Endodermal cell (in vitro differentiated cells): Measurements from ENCODE around the gene RFC5. TPM values are rescaled to one million over a fixed set of nuclear protein-coding genes. Genes with fewer than 3 reads are reported as not detected.

Experiments used
- DNase-seq: peaks from one replicate; pipeline ENCODE4 v3.0.0-alpha.2; 2017
- H3K27ac ChIP-seq: 2 replicates; pipeline ENCODE4 v1.5.1; 2013; ENCODE audit warnings: mild to moderate bottlenecking, low read depth, low read length, moderate library complexity
- H3K27me3 ChIP-seq: 2 replicates; pipeline ENCODE4 v1.6.1; 2013; ENCODE audit warnings: mild to moderate bottlenecking, low read length, moderate library complexity; ENCODE audit not compliant: insufficient read depth, control insufficient read depth, poor library complexity, severe bottlenecking
- H3K36me3 ChIP-seq: 2 replicates; pipeline ENCODE4 v1.7.0; 2013; ENCODE audit warnings: mild to moderate bottlenecking, low read length, moderate library complexity; ENCODE audit not compliant: control insufficient read depth, insufficient read depth
- H3K4me1 ChIP-seq: one replicate; pipeline ENCODE4 v1.7.0; 2013; ENCODE audit warnings: low read length; ENCODE audit not compliant: control insufficient read depth, insufficient read depth
- H3K4me3 ChIP-seq: 2 replicates; pipeline ENCODE4 v1.5.1; 2013; ENCODE audit warnings: mild to moderate bottlenecking, low read length, moderate library complexity
- H3K9ac ChIP-seq: 2 replicates; pipeline ENCODE4 v1.6.1; 2013; ENCODE audit warnings: mild to moderate bottlenecking, low read length, moderate library complexity; ENCODE audit not compliant: poor library complexity, severe bottlenecking; ENCODE audit errors: extremely low read depth
- H3K9me3 ChIP-seq: 2 replicates; pipeline ENCODE4 v1.6.1; 2013; ENCODE audit warnings: mild to moderate bottlenecking, low read length, moderate library complexity; ENCODE audit not compliant: control insufficient read depth
- H3K27ac Mint-ChIP-seq: 2 replicates; pipeline ENCODE4 v1.8.0; 2020; ENCODE audit warnings: mixed read lengths
- H3K27me3 Mint-ChIP-seq: 2 replicates; pipeline ENCODE4 v1.8.0; 2021; ENCODE audit warnings: mild to moderate bottlenecking, mixed read lengths; ENCODE audit not compliant: insufficient read depth
- H3K36me3 Mint-ChIP-seq: 2 replicates; pipeline ENCODE4 v1.8.0; 2020; ENCODE audit warnings: low read depth, mixed read lengths
- H3K4me1 Mint-ChIP-seq: 2 replicates; pipeline ENCODE4 v1.8.0; 2020; ENCODE audit warnings: mixed read lengths
- H3K4me3 Mint-ChIP-seq: 2 replicates; pipeline ENCODE4 v1.8.0; 2020; ENCODE audit warnings: mild to moderate bottlenecking, moderate library complexity, mixed read lengths
- H3K9me3 Mint-ChIP-seq: 2 replicates; pipeline ENCODE4 v1.8.0; 2020; ENCODE audit warnings: mild to moderate bottlenecking, mixed read lengths
- WGBS, 2 experiments: methylation state at CpG; one replicate each; pipeline versions ENCODE4 v1.1.5 to v1.1.7; 2013; ENCODE audit warnings: missing lambda C conversion rate in 2 of 2, mixed read lengths in 1 of 2; ENCODE audit not compliant: insufficient coverage in 1 of 2, insufficient read length in 1 of 2; 5-methylcytosine and 5-hydroxymethylcytosine counted together
- total RNA-seq, 2 donors: library from RNA; stranded (reverse); fragmentation: NEBNext Ultra II Directional in 1 of 2; extraction: Animal tissue kit (Norgen Biotek cat#: 25700) in 1 of 2; gene quantifications; 2 replicates in 1 of 2; 3 replicates in 1 of 2; pipeline ENCODE4 v1.2.1, GENCODE V29; 2021
- TF ChIP-seq, protein P1 (sequence below): fragments of 200-600 bp; sonication (generic); conservative IDR thresholded peaks from 2 replicates; pipeline ENCODE4 v1.5.0; 2021; ENCODE audit warnings: antibody characterized with exemption, mild to moderate bottlenecking

RFC5 gene
- total RNA-seq, 2 donors from 2014 or later: 32.2 to 46.2 TPM

DNA sequence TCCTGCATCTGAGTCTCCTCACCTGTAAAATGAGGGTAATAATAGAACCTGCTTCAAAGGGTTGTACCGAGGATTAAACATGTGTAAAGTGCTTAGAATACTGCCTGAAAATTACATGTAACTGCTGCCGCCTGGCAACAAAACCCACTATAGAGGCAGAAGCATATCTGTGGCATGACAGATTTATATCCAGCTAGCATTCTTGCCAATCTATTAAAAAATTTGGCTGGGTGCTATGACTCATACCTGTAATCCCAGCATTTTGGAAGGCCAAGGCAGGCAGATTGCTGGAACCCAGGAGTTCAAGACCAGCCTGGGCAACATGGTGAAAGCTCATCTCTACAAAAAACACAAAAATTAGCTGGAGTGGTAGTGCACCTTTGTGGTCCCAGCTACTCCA is 31.3 kb upstream of the RFC5 start:
- no peaks in the 10 kb centered on the region for H3K9me3 ChIP-seq
- no peaks in the 10 kb centered on the region for H3K4me1 ChIP-seq
- H3K27ac Mint-ChIP-seq: no peak overlapping the region
- TF ChIP-seq, protein P1, sequence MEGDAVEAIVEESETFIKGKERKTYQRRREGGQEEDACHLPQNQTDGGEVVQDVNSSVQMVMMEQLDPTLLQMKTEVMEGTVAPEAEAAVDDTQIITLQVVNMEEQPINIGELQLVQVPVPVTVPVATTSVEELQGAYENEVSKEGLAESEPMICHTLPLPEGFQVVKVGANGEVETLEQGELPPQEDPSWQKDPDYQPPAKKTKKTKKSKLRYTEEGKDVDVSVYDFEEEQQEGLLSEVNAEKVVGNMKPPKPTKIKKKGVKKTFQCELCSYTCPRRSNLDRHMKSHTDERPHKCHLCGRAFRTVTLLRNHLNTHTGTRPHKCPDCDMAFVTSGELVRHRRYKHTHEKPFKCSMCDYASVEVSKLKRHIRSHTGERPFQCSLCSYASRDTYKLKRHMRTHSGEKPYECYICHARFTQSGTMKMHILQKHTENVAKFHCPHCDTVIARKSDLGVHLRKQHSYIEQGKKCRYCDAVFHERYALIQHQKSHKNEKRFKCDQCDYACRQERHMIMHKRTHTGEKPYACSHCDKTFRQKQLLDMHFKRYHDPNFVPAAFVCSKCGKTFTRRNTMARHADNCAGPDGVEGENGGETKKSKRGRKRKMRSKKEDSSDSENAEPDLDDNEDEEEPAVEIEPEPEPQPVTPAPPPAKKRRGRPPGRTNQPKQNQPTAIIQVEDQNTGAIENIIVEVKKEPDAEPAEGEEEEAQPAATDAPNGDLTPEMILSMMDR: no peak
- peaks cover 4% of the 10 kb centered on the region for H3K9me3 Mint-ChIP-seq
- H3K4me3 Mint-ChIP-seq: no peak overlapping the region
- peaks cover 3% of the 10 kb centered on the region for H3K27me3 Mint-ChIP-seq
- H3K36me3 ChIP-seq: no peaks in the 10 kb centered on the region
- no peak overlapping the region for H3K9ac ChIP-seq
- 92 to 95% methylated on average over 2 of the region's 2 CpGs for WGBS, 2 experiments
- H3K36me3 Mint-ChIP-seq: no peaks in the 10 kb centered on the region
- no peaks in the 10 kb centered on the region for H3K4me1 Mint-ChIP-seq
- H3K27ac ChIP-seq: no peak overlapping the region
- no peaks in the 10 kb centered on the region for H3K27me3 ChIP-seq
- DNase-seq: no peak
- H3K4me3 ChIP-seq: no peak overlapping the region

DNA sequence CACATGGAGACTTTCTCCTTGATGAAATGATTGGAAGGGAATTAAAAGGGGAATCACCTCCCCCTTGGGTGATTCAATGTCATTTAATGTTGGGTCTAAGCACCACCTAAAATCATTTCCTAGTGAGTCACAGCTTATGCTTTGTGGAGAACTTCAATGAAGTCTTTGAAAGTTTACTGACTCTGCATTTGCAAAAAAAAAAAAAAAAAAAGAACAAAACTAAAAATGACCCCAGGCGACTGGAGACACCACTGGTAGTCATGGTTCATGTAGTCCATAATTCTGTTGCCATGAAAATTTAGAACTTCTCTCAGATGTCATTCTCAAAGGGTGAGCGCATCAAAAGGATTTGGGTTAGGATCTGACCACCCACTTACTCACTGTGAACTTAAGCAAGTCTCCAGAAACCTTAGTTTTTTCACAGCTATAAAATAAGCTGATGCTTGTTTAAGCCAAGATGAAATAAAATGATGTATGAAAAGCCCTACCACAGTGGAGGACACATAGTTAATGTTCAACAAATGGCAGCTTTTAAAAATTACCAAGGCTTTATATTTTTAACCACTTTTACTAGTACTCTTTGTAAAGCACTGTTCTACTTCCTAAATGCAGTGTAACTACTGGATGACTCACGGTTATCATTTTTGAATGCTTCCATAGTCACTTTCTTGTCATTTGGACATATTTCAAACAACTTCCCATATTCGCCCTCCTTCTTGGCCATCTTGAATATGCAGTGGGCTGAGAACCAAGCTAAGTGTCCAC is 29.6 kb upstream of the RFC5 start:
- WGBS, 2 experiments: 87 to 100% methylated on average over 2 to 4 of the region's 4 CpGs
- Mint-ChIP-seq H3K27ac (no peak overlapping the region), H3K27me3 (peaks cover 2% of the 10 kb centered on the region), H3K4me1 (no peaks in the 10 kb centered on the region), H3K36me3 (no peaks in the 10 kb centered on the region), H3K4me3 (no peak overlapping the region), H3K9me3 (peaks cover 4% of the 10 kb centered on the region)
- no peak overlapping the region for H3K9ac ChIP-seq
- no peaks in the 10 kb centered on the region for H3K27me3 ChIP-seq
- no peaks in the 10 kb centered on the region for H3K36me3 ChIP-seq
- H3K4me1 ChIP-seq: no peaks in the 10 kb centered on the region
- H3K27ac ChIP-seq: no peak overlapping the region
- DNase-seq: no peak
- TF ChIP-seq, protein P1: no peak
- no peaks in the 10 kb centered on the region for H3K9me3 ChIP-seq
- no peak overlapping the region for H3K4me3 ChIP-seq

DNA sequence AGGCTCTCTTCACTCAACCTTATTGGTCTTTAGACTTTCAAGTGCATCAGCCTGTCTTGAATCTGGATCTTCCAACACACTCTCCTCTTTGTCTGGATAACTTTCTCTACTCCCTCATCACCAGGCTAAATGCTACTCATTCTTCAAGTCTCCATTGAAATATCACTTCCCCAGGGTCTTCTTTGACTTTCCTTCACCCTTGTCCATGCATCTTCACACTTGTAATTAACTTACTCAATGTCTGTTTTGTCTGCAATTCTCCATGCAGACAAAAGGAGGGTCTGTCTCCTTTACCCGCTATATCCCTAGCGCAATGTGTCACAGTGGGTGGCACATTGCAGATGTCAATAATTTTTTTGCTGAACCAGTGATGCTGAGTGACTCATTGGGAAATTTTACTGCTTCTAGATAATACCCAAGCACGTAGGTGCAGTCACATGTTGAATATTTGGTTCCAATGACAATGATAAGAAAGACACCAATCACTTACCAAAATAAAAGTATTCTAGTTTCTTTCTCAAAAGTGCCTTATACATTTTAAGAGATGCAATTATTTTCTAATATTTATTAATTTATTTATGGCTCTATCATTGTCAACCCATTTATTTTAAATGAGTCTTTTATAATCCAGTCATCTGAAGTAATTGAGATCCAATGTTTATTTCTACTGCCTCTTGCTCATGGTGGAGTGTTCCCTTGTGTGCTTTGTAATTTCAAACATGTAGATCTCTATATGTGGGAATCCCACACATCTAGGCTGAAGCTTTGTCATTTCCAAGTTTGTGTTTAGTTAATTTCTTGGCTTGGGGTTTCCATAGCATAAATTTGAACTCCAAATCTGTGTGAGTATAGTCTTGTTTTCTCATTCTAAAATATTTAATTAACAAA is 21.7 kb upstream of the RFC5 start:
- WGBS, 2 experiments: 83 to 88% methylated on average over 2 to 3 of the region's 3 CpGs
- H3K36me3 Mint-ChIP-seq: no peaks in the 10 kb centered on the region
- no peaks in the 10 kb centered on the region for H3K36me3 ChIP-seq
- no peaks in the 10 kb centered on the region for H3K4me1 ChIP-seq
- no peaks in the 10 kb centered on the region for H3K9me3 ChIP-seq
- H3K27ac Mint-ChIP-seq: no peak overlapping the region
- no peaks in the 10 kb centered on the region for H3K4me1 Mint-ChIP-seq
- H3K9ac ChIP-seq: no peak overlapping the region
- DNase-seq: no peak
- H3K27ac ChIP-seq: no peak overlapping the region
- no peak overlapping the region for H3K4me3 ChIP-seq
- TF ChIP-seq, protein P1: no peak
- no peaks in the 10 kb centered on the region for H3K27me3 ChIP-seq
- no peak overlapping the region for H3K4me3 Mint-ChIP-seq
- no peaks in the 10 kb centered on the region for H3K9me3 Mint-ChIP-seq
- peaks cover 2% of the 10 kb centered on the region for H3K27me3 Mint-ChIP-seq
